Uterus (tissue), 4 donors: ENCODE results near the gene PRAC2. TPM values are rescaled to one million over a fixed set of nuclear protein-coding genes. Genes with fewer than 3 reads are reported as not detected.

ENCODE experiments used
- DNase-seq, 2 donors: peaks; one replicate each; pipeline ENCODE4 v3.0.0-alpha.2; 2019 to 2020
- H3K27ac ChIP-seq, 2 donors: fragments of 200-600 bp; sonication (generic); 1 replicate in 1 of 2; 2 replicates in 1 of 2; pipeline ENCODE4 v1.5.1; 2016 to 2018
- H3K27me3 ChIP-seq, 2 donors: fragments of 200-600 bp; sonication (generic); one replicate each; pipeline ENCODE4 v1.5.1; 2018 to 2019; ENCODE audit warnings: control low read depth in 1 of 2
- H3K36me3 ChIP-seq, 2 donors: fragments of 200-600 bp; sonication (generic); one replicate each; pipeline ENCODE4 v1.5.1; 2019; ENCODE audit warnings: control low read depth in 1 of 2
- H3K4me1 ChIP-seq, 2 donors: fragments of 200-600 bp; sonication (generic); one replicate each; pipeline ENCODE4 v1.5.1; 2018 to 2019; ENCODE audit warnings: control low read depth in 1 of 2
- H3K4me3 ChIP-seq, 2 donors: fragments of 200-600 bp; sonication (generic); 1 replicate in 1 of 2; 2 replicates in 1 of 2; pipeline ENCODE4 v1.5.1; 2018 to 2019; ENCODE audit warnings: mild to moderate bottlenecking in 1 of 2
- H3K9me3 ChIP-seq, 2 donors: fragments of 200-600 bp; sonication (generic); one replicate each; pipeline ENCODE4 v1.5.1; 2019; ENCODE audit warnings: control low read depth in 1 of 2
- CTCF ChIP-seq, 4 experiments: fragments of 200-600 bp in 2 of 4; fragments of 450-650 bp in 2 of 4; sonication (generic) in 2 of 4; IDR thresholded peaks; one replicate each; pipeline ENCODE4 v1.5.1; 2016 to 2019; ENCODE audit warnings: antibody characterized with exemption in 4 of 4, mild to moderate bottlenecking in 2 of 4, moderate library complexity in 1 of 4
- POLR2A ChIP-seq, 2 donors: fragments of 450-650 bp; IDR thresholded peaks; one replicate each; pipeline ENCODE4 v1.6.1; 2016; ENCODE audit warnings: antibody characterized with exemption in 2 of 2, mild to moderate bottlenecking in 1 of 2, moderate library complexity in 1 of 2
- intact Hi-C: fragments of 100-400 bp; cut with DNase I; formaldehyde crosslinking; loops from one replicate; pipeline ENCODE4 v1.15.1; 2023; ENCODE audit warnings: low total_unique reads
- total RNA-seq, 4 donors: library from RNA; depleted of rRNA in 3 of 4; stranded (reverse); fragments of >200 nt in 3 of 4; gene quantifications; one replicate each; pipeline versions ENCODE4 v1.1.0 to v1.2.4, GENCODE V29; 2014 to 2023
- donor health status: DM: yes; HTN: yes; CAD: no.

PRAC2 gene
- not detected for total RNA-seq

GRCh38 chr17:48722915-48723422, at the start of gene PRAC2:
Gene PRAC2 (plus strand): TSS chr17:48723185. CDS start chr17:48724411, 1,226 bp downstream.
- H3K27me3 ChIP-seq = peaks cover 45 to 97% of the 10 kb centered on the region in 2 donors
- intact Hi-C loops = loop anchor here (5.0 kb wide), 1 partner anchor 159 kb away; no protein-coding TSS in a partner anchor
- H3K4me3 ChIP-seq = no peak within 1 kb of the TSS
- no peaks in the 10 kb centered on the region for H3K9me3 ChIP-seq
- no peaks in the 10 kb centered on the region for H3K36me3 ChIP-seq
- DNase-seq = no peak
- H3K27ac ChIP-seq = no peak within 1 kb of the TSS
- no peak for TF ChIP-seq CTCF (IDR thresholded peaks at IDR 0.05)
- no peak for TF ChIP-seq POLR2A (IDR thresholded peaks at IDR 0.05)
- no peaks in the 10 kb centered on the region for H3K4me1 ChIP-seq

GRCh38 chr17:48676963-48677558, 45.9 kb upstream of the PRAC2 start:
- Histone ChIP-seq H3K9me3 (no peaks in the 10 kb centered on the region), H3K36me3 (no peaks in the 10 kb centered on the region), H3K4me1 (peaks cover 0 to 7% of the 10 kb centered on the region in 2 donors), H3K4me3 (no peak overlapping the region), H3K27me3 (peaks cover 0 to 7% of the 10 kb centered on the region in 2 donors), H3K27ac (no peak overlapping the region)
- intact Hi-C loops = no loop called here
- TF ChIP-seq CTCF (IDR thresholded peaks at IDR 0.05) (no peak), POLR2A (IDR thresholded peaks at IDR 0.05) (no peak)
- DNase-seq = no peak

GRCh38 chr17:48678141-48678971, 44.6 kb upstream of the PRAC2 start:
- Histone ChIP-seq H3K4me3 (no peak overlapping the region), H3K9me3 (no peaks in the 10 kb centered on the region), H3K36me3 (no peaks in the 10 kb centered on the region), H3K4me1 (peaks cover 0 to 7% of the 10 kb centered on the region in 2 donors), H3K27me3 (peaks cover 0 to 7% of the 10 kb centered on the region in 2 donors), H3K27ac (no peak overlapping the region)
- intact Hi-C loops = no loop called here
- DNase-seq = peak; percentile 25 to 43
- no peak for TF ChIP-seq POLR2A (IDR thresholded peaks at IDR 0.05)
- TF ChIP-seq CTCF (IDR thresholded peaks at IDR 0.05) = peak; percentile 73 to 80 (median 74)

- TF ChIP-seq POLR2A (IDR thresholded peaks at IDR 0.05) (no peak), CTCF (IDR thresholded peaks at IDR 0.05) (no peak)
- Histone ChIP-seq H3K27me3 (peaks cover 0 to 5% of the 10 kb centered on the region in 2 donors), H3K36me3 (no peaks in the 10 kb centered on the region), H3K9me3 (no peaks in the 10 kb centered on the region), H3K27ac (no peak overlapping the region), H3K4me3 (no peak overlapping the region), H3K4me1 (peaks cover 0 to 7% of the 10 kb centered on the region in 2 donors)
- DNase-seq = no peak
- intact Hi-C loops = no loop called here
These were observed 43.4 kb upstream of the PRAC2 start for GRCh38 chr17:48679385-48680096.
